Right lobe of liver (tissue), 6 donors: ENCODE results near the gene KSR2. TPM values are rescaled to one million over a fixed set of nuclear protein-coding genes. Genes with fewer than 3 reads are reported as not detected.

Source experiments
- ATAC-seq, 4 donors: fragments of 200-7000 bp; cut with Tn5 transposase; one replicate each; pipeline ENCODE4 v1.9.1; 2020; ENCODE audit warnings: mild to moderate bottlenecking in 4 of 4, moderate library complexity in 4 of 4
- DNase-seq, 3 donors: peaks; one replicate each; pipeline ENCODE4 v3.0.0-alpha.2; 2020
- H3K27ac ChIP-seq, 3 donors: fragments of 200-600 bp; one replicate each; pipeline ENCODE4 v1.8.0; 2022
- H3K27me3 ChIP-seq, 2 donors: fragments of 200-600 bp; one replicate each; pipeline ENCODE4 v1.8.0; 2022
- H3K36me3 ChIP-seq, 4 donors: fragments of 200-600 bp; sonication (generic) in 1 of 4; one replicate each; pipeline versions ENCODE4 v1.5.1 to v1.8.0; 2017 to 2022; ENCODE audit warnings: control low read depth in 1 of 4
- H3K4me1 ChIP-seq, 4 donors: fragments of 200-600 bp; sonication (generic) in 1 of 4; one replicate each; pipeline versions ENCODE4 v1.5.1 to v1.8.0; 2017 to 2022; ENCODE audit warnings: control low read depth in 1 of 4
- H3K4me3 ChIP-seq, 3 donors: fragments of 200-600 bp; one replicate each; pipeline ENCODE4 v1.8.0; 2022
- H3K9me3 ChIP-seq, 4 donors: fragments of 200-600 bp; sonication (generic) in 1 of 4; one replicate each; pipeline versions ENCODE4 v1.5.1 to v1.8.0; 2017 to 2022; ENCODE audit warnings: control low read depth in 1 of 4
- POLR2A ChIP-seq: fragments of 450-650 bp; IDR thresholded peaks from one replicate; pipeline ENCODE4 v1.6.1; 2017; ENCODE audit warnings: antibody characterized with exemption, mild to moderate bottlenecking
- WGBS: methylation state at CpG from one replicate; pipeline ENCODE4 v1.1.6; 2018; ENCODE audit warnings: low coverage, low lambda C conversion rate; ENCODE audit not compliant: insufficient coverage; ENCODE audit errors: missing lambda C conversion rate; 5-methylcytosine and 5-hydroxymethylcytosine counted together
- intact Hi-C, 2 donors: fragments of 100-400 bp; cut with DNase I; formaldehyde crosslinking; loops; one replicate each; pipeline versions ENCODE4 v1.11.2 to v1.14.1; 2022
- total RNA-seq, 6 experiments: library from RNA; depleted of rRNA in 2 of 6; stranded (reverse); fragments of >200 nt in 2 of 6; fragmentation: NEBNext Ultra II Directional in 3 of 6; extraction: Animal tissue kit (Norgen Biotek cat#: 25700) in 3 of 6; gene quantifications; one replicate each; pipeline versions ENCODE4 v1.1.0 to v1.2.4, GENCODE V29; 2016 to 2023
- TF ChIP-seq, protein P1 (sequence below), 4 donors: fragments of 200-600 bp in 3 of 4; fragments of 450-650 bp in 1 of 4; IDR thresholded peaks; one replicate each; pipeline versions ENCODE4 v1.5.1 to v1.8.0; 2016 to 2022; ENCODE audit warnings: antibody characterized with exemption in 4 of 4, mild to moderate bottlenecking in 2 of 4
- donor health status: DM: no; HTN: yes; CAD: no.
- donor health status: DM: no; HTN: no; CAD: no.
- donor health status: DM: no; HTN: no; CAD: no.
- donor health status: DM: no; HTN: yes; CAD: no.
- donor health status: DM: no; HTN: yes; CAD: no.

Gene KSR2
- total RNA-seq, 6 experiments from 2014 or later, result 0.02 to 0.07 (median 0.02) TPM; not detected in 2

GRCh38 chr12:117576053-117576452, 392.7 kb downstream of the KSR2 start:
- Histone ChIP-seq H3K4me1 (no peaks in the 10 kb centered on the region), H3K27ac (no peak overlapping the region), H3K27me3 (no peaks in the 10 kb centered on the region), H3K4me3 (no peak overlapping the region), H3K9me3 (no peaks in the 10 kb centered on the region), H3K36me3 (no peaks in the 10 kb centered on the region)
- ATAC-seq (no peak), DNase-seq (no peak)
- TF ChIP-seq POLR2A, result no peak
- TF ChIP-seq, protein P1, sequence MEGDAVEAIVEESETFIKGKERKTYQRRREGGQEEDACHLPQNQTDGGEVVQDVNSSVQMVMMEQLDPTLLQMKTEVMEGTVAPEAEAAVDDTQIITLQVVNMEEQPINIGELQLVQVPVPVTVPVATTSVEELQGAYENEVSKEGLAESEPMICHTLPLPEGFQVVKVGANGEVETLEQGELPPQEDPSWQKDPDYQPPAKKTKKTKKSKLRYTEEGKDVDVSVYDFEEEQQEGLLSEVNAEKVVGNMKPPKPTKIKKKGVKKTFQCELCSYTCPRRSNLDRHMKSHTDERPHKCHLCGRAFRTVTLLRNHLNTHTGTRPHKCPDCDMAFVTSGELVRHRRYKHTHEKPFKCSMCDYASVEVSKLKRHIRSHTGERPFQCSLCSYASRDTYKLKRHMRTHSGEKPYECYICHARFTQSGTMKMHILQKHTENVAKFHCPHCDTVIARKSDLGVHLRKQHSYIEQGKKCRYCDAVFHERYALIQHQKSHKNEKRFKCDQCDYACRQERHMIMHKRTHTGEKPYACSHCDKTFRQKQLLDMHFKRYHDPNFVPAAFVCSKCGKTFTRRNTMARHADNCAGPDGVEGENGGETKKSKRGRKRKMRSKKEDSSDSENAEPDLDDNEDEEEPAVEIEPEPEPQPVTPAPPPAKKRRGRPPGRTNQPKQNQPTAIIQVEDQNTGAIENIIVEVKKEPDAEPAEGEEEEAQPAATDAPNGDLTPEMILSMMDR (IDR thresholded peaks at IDR 0.05), result no peak
- WGBS, result 63% methylated on average over 3 of the region's 3 CpGs
- intact Hi-C loops, result no loop called here

DNA sequence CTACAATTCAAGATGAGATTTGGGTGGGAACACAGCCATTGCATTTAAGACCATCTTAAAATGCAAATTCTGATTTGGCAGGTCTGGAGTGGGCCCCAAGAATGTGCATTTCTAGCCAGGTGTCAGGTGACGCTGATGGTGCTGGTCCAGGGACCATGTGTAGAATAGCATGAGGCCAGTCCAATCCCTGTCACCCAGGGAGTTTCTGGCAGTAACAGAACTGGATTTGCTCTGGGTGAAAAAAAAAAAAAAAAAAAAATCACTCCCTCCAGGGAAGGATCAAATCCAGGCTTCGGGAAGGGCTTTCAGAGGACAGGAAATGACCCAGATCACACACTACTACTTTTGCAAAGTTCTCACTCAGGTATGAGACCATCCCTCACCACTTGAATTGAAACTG, 394.1 kb downstream of the KSR2 start:
- Histone ChIP-seq H3K27me3 (no peaks in the 10 kb centered on the region), H3K4me1 (no peaks in the 10 kb centered on the region), H3K27ac (no peak overlapping the region), H3K4me3 (no peak overlapping the region), H3K36me3 (no peaks in the 10 kb centered on the region), H3K9me3 (no peaks in the 10 kb centered on the region)
- TF ChIP-seq, protein P1 (IDR thresholded peaks at IDR 0.05), result no peak
- TF ChIP-seq POLR2A, result no peak
- ATAC-seq (no peak), DNase-seq (no peak)
- WGBS, result 59% methylated on average over 2 of the region's 2 CpGs
- intact Hi-C loops, result no loop called here

GRCh38 chr12:117572755-117573154, 396.0 kb downstream of the KSR2 start:
- Histone ChIP-seq H3K36me3 (no peaks in the 10 kb centered on the region), H3K4me3 (no peak overlapping the region), H3K4me1 (no peaks in the 10 kb centered on the region), H3K27me3 (no peaks in the 10 kb centered on the region), H3K27ac (no peak overlapping the region), H3K9me3 (no peaks in the 10 kb centered on the region)
- intact Hi-C loops, result no loop called here
- TF ChIP-seq, protein P1 (IDR thresholded peaks at IDR 0.05), result no peak
- no peak for TF ChIP-seq POLR2A
- WGBS, result 62% methylated on average over 4 of the region's 4 CpGs
- no peak for ATAC-seq
- DNase-seq, result no peak

- H3K4me3 ChIP-seq, result no peak overlapping the region
- H3K27me3 ChIP-seq, result no peaks in the 10 kb centered on the region
- ATAC-seq, result no peak
- intact Hi-C loops, result no loop called here
- no peak overlapping the region for H3K27ac ChIP-seq
- TF ChIP-seq, protein P1 (IDR thresholded peaks at IDR 0.05), result no peak
- TF ChIP-seq POLR2A, result no peak
- no peaks in the 10 kb centered on the region for H3K36me3 ChIP-seq
- H3K4me1 ChIP-seq, result no peaks in the 10 kb centered on the region
- no peak for DNase-seq
- H3K9me3 ChIP-seq, result no peaks in the 10 kb centered on the region
- 58% methylated on average over 2 of the region's 3 CpGs for WGBS
Measured at GRCh38 chr12:117571321-117571720, 397.5 kb downstream of the KSR2 start.

DNA sequence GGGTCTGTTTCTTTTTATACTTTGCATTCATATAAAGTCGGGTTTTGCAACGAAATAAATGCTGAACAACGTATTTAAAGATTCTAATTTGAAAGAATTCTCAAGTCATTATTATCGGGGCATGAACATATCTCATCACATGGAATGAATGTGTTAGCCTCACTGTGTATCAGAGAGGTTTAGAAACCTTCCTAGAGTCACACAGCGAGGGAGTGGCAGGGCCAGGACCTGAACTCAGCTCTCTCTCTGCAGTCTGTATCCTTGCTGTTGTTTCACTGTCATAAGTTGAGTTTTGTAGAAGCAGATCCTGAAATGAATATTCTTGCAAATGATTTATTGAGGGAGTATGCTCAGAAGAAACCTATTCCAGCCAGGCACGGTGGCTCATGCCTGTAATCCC, 398.2 kb downstream of the KSR2 start:
- ATAC-seq (no peak), DNase-seq (no peak)
- Histone ChIP-seq H3K36me3 (no peaks in the 10 kb centered on the region), H3K4me3 (no peak overlapping the region), H3K27me3 (no peaks in the 10 kb centered on the region), H3K4me1 (no peaks in the 10 kb centered on the region), H3K27ac (no peak overlapping the region), H3K9me3 (no peaks in the 10 kb centered on the region)
- TF ChIP-seq, protein P1 (IDR thresholded peaks at IDR 0.05), result no peak
- TF ChIP-seq POLR2A, result no peak
- 85% methylated on average over 6 of the region's 6 CpGs for WGBS
- intact Hi-C loops, result no loop called here
